ENCODE data around the gene PAPPA. TPM values are rescaled to one million over a fixed set of nuclear protein-coding genes. Genes with fewer than 3 reads are reported as not detected.

PAPPA gene
- total and polyA plus RNA-seq, 8 donors, result 0.45 to 11.7 (median 1.9) TPM

- H3K9me3 ChIP-seq, result no peaks in the 10 kb centered on the region
- WGBS, 5 donors, result 82 to 88% (median 87%) methylated on average over 5 of the region's 5 CpGs
- H3K27ac ChIP-seq, result no peak overlapping the region
- no peak for DNase-seq
- intact Hi-C loops (cut with DNase I; ENCODE audit: low total_unique reads), result no loop called here
- no peaks in the 10 kb centered on the region for H3K36me3 ChIP-seq
- TF ChIP-seq EP300 (IDR thresholded peaks at IDR 0.05) (no peak), CTCF (IDR thresholded peaks at IDR 0.05) (no peak), POLR2AphosphoS5 (IDR thresholded peaks at IDR 0.05) (no peak), POLR2A (IDR thresholded peaks at IDR 0.05) (no peak)
- H3K4me1 ChIP-seq, result no peaks in the 10 kb centered on the region
- H3K4me3 ChIP-seq, result no peak overlapping the region
- H3K27me3 ChIP-seq, result no peaks in the 10 kb centered on the region
These were observed 10.7 kb upstream of the PAPPA start for GRCh38 chr9:116142706-116143492.

GRCh38 chr9:116144038-116144437 is 9.6 kb upstream of the PAPPA start:
- DNase-seq, result no peak
- Histone ChIP-seq H3K36me3 (no peaks in the 10 kb centered on the region), H3K4me3 (no peak overlapping the region), H3K27ac (no peak overlapping the region), H3K27me3 (no peaks in the 10 kb centered on the region), H3K4me1 (no peaks in the 10 kb centered on the region), H3K9me3 (no peaks in the 10 kb centered on the region)
- TF ChIP-seq CTCF (IDR thresholded peaks at IDR 0.05) (no peak), POLR2A (IDR thresholded peaks at IDR 0.05) (no peak)
- WGBS, 5 donors, result 41 to 54% (median 46%) methylated on average over 5 of the region's 5 CpGs
- intact Hi-C loops (cut with DNase I; ENCODE audit: low total_unique reads), result no loop called here

- Histone ChIP-seq H3K4me1 (no peaks in the 10 kb centered on the region), H3K27me3 (no peaks in the 10 kb centered on the region), H3K9me3 (no peaks in the 10 kb centered on the region), H3K36me3 (no peaks in the 10 kb centered on the region), H3K27ac (no peak overlapping the region), H3K4me3 (no peak overlapping the region)
- intact Hi-C loops (cut with DNase I; ENCODE audit: low total_unique reads), result no loop called here
- no peak for TF ChIP-seq POLR2AphosphoS5 (IDR thresholded peaks at IDR 0.05)
- DNase-seq, result no peak
- 79 to 87% (median 85%) methylated on average over 2 of the region's 2 CpGs for WGBS, 5 donors
These were observed 9.0 kb upstream of the PAPPA start for GRCh38 chr9:116144555-116144954.

- H3K9me3 ChIP-seq, result no peaks in the 10 kb centered on the region
- no peak for TF ChIP-seq CTCF (IDR thresholded peaks at IDR 0.05)
- TF ChIP-seq POLR2AphosphoS5 (IDR thresholded peaks at IDR 0.05), result no peak
- no peak for TF ChIP-seq EP300 (IDR thresholded peaks at IDR 0.05)
- no peak for TF ChIP-seq POLR2A (IDR thresholded peaks at IDR 0.05)
- no peak for DNase-seq
These were observed 8.6 kb upstream of the PAPPA start for GRCh38 chr9:116145036-116145435.

GRCh38 chr9:116147821-116148220 is 5.8 kb upstream of the PAPPA start:
- H3K27ac ChIP-seq, result no peak overlapping the region
- no peaks in the 10 kb centered on the region for H3K4me1 ChIP-seq
- H3K9me3 ChIP-seq, result no peaks in the 10 kb centered on the region
- TF ChIP-seq POLR2AphosphoS5 (IDR thresholded peaks at IDR 0.05), result no peak
- no peak for TF ChIP-seq EP300 (IDR thresholded peaks at IDR 0.05)
- TF ChIP-seq CTCF (IDR thresholded peaks at IDR 0.05), result no peak
- TF ChIP-seq POLR2A (IDR thresholded peaks at IDR 0.05), result no peak
- intact Hi-C loops (cut with DNase I; ENCODE audit: low total_unique reads), result no loop called here
- H3K36me3 ChIP-seq, result no peaks in the 10 kb centered on the region
- peaks cover 0 to 10% (median 2%) of the 10 kb centered on the region in 3 donors for H3K27me3 ChIP-seq
- WGBS, 5 donors, result 59 to 73% (median 71%) methylated on average over 4 of the region's 4 CpGs
- no peak for DNase-seq
- H3K4me3 ChIP-seq, result no peak overlapping the region

More at GRCh38 chr9:116145036-116145435, 8.6 kb upstream of the PAPPA start:
- Histone ChIP-seq H3K4me3 (no peak overlapping the region), H3K4me1 (no peaks in the 10 kb centered on the region), H3K27me3 (no peaks in the 10 kb centered on the region), H3K27ac (no peak overlapping the region), H3K36me3 (no peaks in the 10 kb centered on the region)
- intact Hi-C loops (cut with DNase I; ENCODE audit: low total_unique reads), result no loop called here
